Liver (tissue), 3 donors: ENCODE results near the gene PLXDC1.

Experiments
- EGR1 ChIP-seq, 2 donors: IDR thresholded peaks; 2 replicates each; pipeline ENCODE4 v1.6.1; 2016 to 2018; ENCODE audit warnings: antibody characterized with exemption in 2 of 2, low read depth in 2 of 2
- FOXA1 ChIP-seq: IDR thresholded peaks from 2 replicates; pipeline ENCODE4 v1.6.1; 2016; ENCODE audit warnings: antibody characterized with exemption
- GABPA ChIP-seq, 2 donors: IDR thresholded peaks in 1 of 2; conservative IDR thresholded peaks in 1 of 2; 2 replicates each; pipeline ENCODE4 v1.6.1; 2016; ENCODE audit warnings: antibody characterized with exemption in 2 of 2, mild to moderate bottlenecking in 1 of 2, moderate library complexity in 1 of 2
- HNF4A ChIP-seq, 2 donors: conservative IDR thresholded peaks; 2 replicates each; pipeline ENCODE4 v1.6.1; 2016; ENCODE audit warnings: antibody characterized with exemption in 2 of 2, mild to moderate bottlenecking in 2 of 2
- HNF4G ChIP-seq: IDR thresholded peaks from 2 replicates; pipeline ENCODE4 v1.6.1; 2016; ENCODE audit warnings: antibody characterized with exemption
- JUND ChIP-seq, 2 donors: IDR thresholded peaks; 2 replicates each; pipeline ENCODE4 v1.6.1; 2016; ENCODE audit warnings: antibody characterized with exemption in 2 of 2
- RAD21 ChIP-seq, 2 donors: IDR thresholded peaks; 2 replicates each; pipeline ENCODE4 v1.6.1; 2016; ENCODE audit warnings: antibody characterized with exemption in 2 of 2, mild to moderate bottlenecking in 2 of 2
- SP1 ChIP-seq: IDR thresholded peaks from 2 replicates; pipeline ENCODE4 v1.6.1; 2018; ENCODE audit warnings: antibody characterized with exemption, mild to moderate bottlenecking
- TAF1 ChIP-seq: conservative IDR thresholded peaks from 2 replicates; pipeline ENCODE4 v1.6.1; 2016; ENCODE audit warnings: antibody characterized with exemption, mild to moderate bottlenecking
- YY1 ChIP-seq: IDR thresholded peaks from 2 replicates; pipeline ENCODE4 v1.6.1; 2016; ENCODE audit warnings: antibody characterized with exemption, mild to moderate bottlenecking
- TF ChIP-seq, protein P1 (sequence below): fragments of 150-350 bp; IDR thresholded peaks from 2 replicates; pipeline ENCODE4 v1.5.1; 2017; ENCODE audit warnings: improper control_type of control experiment, low read depth, low read length; ENCODE audit not compliant: missing input control
- TF ChIP-seq, protein P2 (sequence below): IDR thresholded peaks from 2 replicates; pipeline ENCODE4 v1.6.1; 2016; ENCODE audit warnings: antibody characterized with exemption, mild to moderate bottlenecking
- TF ChIP-seq, protein P3 (sequence below): IDR thresholded peaks from 2 replicates; pipeline ENCODE4 v1.6.1; 2016; ENCODE audit warnings: antibody characterized with exemption
- donor health status: healthy.
- donor health status: healthy.

DNA sequence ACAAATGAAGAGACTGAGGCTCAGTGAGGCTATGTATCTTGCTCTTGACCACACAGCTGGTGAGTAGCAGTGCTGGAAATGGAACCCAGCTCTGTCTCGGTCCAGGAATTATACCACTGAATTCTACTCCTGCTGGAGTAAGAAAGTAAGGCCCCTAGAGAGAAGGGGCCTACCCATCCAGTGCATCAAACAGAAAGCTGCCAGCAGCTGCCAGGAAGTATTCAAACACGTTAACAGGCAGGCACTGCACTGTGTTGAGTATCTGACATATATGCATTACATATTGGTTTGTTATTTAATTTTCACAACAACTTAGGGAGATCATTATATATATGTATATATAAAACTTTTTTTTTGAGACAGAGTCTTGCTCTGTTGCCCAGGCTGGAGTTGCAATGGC is 10.5 kb upstream of the PLXDC1 start:
- TF ChIP-seq, protein P1, sequence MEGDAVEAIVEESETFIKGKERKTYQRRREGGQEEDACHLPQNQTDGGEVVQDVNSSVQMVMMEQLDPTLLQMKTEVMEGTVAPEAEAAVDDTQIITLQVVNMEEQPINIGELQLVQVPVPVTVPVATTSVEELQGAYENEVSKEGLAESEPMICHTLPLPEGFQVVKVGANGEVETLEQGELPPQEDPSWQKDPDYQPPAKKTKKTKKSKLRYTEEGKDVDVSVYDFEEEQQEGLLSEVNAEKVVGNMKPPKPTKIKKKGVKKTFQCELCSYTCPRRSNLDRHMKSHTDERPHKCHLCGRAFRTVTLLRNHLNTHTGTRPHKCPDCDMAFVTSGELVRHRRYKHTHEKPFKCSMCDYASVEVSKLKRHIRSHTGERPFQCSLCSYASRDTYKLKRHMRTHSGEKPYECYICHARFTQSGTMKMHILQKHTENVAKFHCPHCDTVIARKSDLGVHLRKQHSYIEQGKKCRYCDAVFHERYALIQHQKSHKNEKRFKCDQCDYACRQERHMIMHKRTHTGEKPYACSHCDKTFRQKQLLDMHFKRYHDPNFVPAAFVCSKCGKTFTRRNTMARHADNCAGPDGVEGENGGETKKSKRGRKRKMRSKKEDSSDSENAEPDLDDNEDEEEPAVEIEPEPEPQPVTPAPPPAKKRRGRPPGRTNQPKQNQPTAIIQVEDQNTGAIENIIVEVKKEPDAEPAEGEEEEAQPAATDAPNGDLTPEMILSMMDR: no peak
- no peak for TF ChIP-seq RAD21 (IDR thresholded peaks at IDR 0.05)
- TF ChIP-seq, protein P2, sequence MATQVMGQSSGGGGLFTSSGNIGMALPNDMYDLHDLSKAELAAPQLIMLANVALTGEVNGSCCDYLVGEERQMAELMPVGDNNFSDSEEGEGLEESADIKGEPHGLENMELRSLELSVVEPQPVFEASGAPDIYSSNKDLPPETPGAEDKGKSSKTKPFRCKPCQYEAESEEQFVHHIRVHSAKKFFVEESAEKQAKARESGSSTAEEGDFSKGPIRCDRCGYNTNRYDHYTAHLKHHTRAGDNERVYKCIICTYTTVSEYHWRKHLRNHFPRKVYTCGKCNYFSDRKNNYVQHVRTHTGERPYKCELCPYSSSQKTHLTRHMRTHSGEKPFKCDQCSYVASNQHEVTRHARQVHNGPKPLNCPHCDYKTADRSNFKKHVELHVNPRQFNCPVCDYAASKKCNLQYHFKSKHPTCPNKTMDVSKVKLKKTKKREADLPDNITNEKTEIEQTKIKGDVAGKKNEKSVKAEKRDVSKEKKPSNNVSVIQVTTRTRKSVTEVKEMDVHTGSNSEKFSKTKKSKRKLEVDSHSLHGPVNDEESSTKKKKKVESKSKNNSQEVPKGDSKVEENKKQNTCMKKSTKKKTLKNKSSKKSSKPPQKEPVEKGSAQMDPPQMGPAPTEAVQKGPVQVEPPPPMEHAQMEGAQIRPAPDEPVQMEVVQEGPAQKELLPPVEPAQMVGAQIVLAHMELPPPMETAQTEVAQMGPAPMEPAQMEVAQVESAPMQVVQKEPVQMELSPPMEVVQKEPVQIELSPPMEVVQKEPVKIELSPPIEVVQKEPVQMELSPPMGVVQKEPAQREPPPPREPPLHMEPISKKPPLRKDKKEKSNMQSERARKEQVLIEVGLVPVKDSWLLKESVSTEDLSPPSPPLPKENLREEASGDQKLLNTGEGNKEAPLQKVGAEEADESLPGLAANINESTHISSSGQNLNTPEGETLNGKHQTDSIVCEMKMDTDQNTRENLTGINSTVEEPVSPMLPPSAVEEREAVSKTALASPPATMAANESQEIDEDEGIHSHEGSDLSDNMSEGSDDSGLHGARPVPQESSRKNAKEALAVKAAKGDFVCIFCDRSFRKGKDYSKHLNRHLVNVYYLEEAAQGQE: no peak
- no peak for TF ChIP-seq HNF4A (conservative IDR thresholded peaks at IDR 0.05)
- no peak for TF ChIP-seq HNF4G
- no peak for TF ChIP-seq TAF1
- TF ChIP-seq YY1: no peak
- TF ChIP-seq JUND (IDR thresholded peaks at IDR 0.05): no peak
- no peak for TF ChIP-seq SP1
- TF ChIP-seq, protein P3, sequence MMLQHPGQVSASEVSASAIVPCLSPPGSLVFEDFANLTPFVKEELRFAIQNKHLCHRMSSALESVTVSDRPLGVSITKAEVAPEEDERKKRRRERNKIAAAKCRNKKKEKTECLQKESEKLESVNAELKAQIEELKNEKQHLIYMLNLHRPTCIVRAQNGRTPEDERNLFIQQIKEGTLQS: no peak
- TF ChIP-seq FOXA1: no peak
- TF ChIP-seq EGR1 (IDR thresholded peaks at IDR 0.05; ENCODE audit: low read depth in 2 of 2): no peak
- no peak for TF ChIP-seq GABPA (IDR thresholded peaks at IDR 0.05 in 1 of 2, conservative IDR thresholded peaks at IDR 0.05 in 1 of 2)
